Erythroblast (primary cell): Measurements from ENCODE around the gene FGF12.

Source experiments
- GATA1 ChIP-seq: IDR thresholded peaks from 2 replicates; pipeline ENCODE4 v1.6.1; 2011; ENCODE audit warnings: low read depth, mild to moderate bottlenecking, control low read depth, low read length, moderate library complexity
- POLR2A ChIP-seq: IDR thresholded peaks from 2 replicates; pipeline ENCODE4 v1.6.1; 2011; ENCODE audit warnings: mild to moderate bottlenecking, low read length

DNA sequence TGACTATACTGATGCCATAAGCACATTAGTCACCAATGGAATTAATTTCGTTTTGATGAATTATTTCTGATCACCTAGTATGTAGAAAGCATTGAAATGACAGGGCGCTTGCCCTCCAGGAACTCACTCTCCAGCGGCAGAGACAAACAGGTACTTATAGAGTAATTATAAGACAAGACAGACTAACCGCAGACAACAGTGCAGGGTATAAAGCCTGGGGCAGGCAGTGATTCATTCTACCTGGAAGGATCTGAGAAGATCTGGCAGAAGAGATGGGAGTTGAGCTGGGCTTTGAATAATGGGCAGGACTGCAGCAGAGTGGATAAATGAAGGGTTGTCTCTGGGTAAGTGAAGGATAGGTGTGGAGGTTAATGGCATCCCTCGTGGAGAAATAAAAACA is 331.8 kb downstream of the FGF12 start:
- TF ChIP-seq POLR2A, result no peak
- TF ChIP-seq GATA1, result no peak
